Omental fat pad (tissue), 4 donors: Measurements from ENCODE around the gene SIGLEC1. TPM values are rescaled to one million over a fixed set of nuclear protein-coding genes. Genes with fewer than 3 reads are reported as not detected.

Experiments used
- ATAC-seq: fragments of 150-250 bp; one replicate; pipeline ENCODE4 v1.9.1; 2016; ENCODE audit warnings: mild to moderate bottlenecking, moderate library complexity; ENCODE audit not compliant: low FRiP score
- DNase-seq: peaks from one replicate; pipeline ENCODE4 v3.0.0-alpha.2; 2019; ENCODE audit warnings: low spot score
- total RNA-seq, 4 donors: library from RNA; depleted of rRNA; stranded (reverse); fragments of >200 nt; gene quantifications; one replicate each; pipeline ENCODE4 v1.1.0, GENCODE V29; 2016
- TF ChIP-seq, protein P1 (sequence below), 3 donors: fragments of 450-650 bp; IDR thresholded peaks; one replicate each; pipeline ENCODE4 v1.5.1; 2016 to 2017; ENCODE audit warnings: antibody characterized with exemption in 3 of 3, mild to moderate bottlenecking in 3 of 3, moderate library complexity in 2 of 3

Gene SIGLEC1
- total RNA-seq, 4 donors from 2014 or later, result 14.2 to 57.5 (median 27.5) TPM

DNA sequence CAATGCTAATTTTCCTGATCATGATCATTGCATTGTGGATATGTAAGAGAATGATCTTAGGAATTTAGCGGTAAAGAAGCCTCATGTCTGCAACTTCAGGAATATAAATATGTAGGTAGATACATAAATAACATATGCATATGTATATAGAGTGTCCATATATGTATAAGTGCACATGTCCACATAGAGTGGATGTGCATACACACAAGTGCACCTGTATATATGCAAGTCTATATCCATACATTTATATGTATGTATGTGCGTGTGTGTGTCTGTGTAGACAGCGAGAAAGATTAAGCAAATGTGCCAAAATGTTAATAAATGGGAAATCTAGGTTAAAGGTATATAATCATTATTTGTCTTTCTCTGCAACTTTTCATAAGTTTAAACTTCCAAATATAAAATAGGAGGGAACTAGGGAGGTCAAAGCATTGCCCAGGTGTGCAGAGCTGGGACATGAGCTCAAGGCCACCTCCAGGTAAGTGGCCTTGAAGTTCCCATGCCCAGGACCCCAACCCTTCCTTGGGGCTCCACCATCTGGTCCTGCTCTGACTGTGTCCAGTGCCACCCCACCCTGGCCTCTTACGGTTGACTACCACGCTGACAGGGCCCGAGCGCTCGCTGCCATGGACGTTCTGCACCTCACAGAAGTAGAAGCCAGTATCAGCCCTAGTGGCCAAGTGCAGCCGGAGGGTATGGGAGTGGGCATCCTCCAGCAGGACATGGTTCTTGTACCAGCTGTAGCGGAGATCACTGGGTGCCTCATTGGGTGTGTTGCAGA is 9.6 kb downstream of the SIGLEC1 start:
- TF ChIP-seq, protein P1, sequence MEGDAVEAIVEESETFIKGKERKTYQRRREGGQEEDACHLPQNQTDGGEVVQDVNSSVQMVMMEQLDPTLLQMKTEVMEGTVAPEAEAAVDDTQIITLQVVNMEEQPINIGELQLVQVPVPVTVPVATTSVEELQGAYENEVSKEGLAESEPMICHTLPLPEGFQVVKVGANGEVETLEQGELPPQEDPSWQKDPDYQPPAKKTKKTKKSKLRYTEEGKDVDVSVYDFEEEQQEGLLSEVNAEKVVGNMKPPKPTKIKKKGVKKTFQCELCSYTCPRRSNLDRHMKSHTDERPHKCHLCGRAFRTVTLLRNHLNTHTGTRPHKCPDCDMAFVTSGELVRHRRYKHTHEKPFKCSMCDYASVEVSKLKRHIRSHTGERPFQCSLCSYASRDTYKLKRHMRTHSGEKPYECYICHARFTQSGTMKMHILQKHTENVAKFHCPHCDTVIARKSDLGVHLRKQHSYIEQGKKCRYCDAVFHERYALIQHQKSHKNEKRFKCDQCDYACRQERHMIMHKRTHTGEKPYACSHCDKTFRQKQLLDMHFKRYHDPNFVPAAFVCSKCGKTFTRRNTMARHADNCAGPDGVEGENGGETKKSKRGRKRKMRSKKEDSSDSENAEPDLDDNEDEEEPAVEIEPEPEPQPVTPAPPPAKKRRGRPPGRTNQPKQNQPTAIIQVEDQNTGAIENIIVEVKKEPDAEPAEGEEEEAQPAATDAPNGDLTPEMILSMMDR (IDR thresholded peaks at IDR 0.05), result no peak
- no peak for ATAC-seq
- DNase-seq, result no peak

GRCh38 chr20:3701061-3701998 is 11.1 kb downstream of the SIGLEC1 start:
- no peak for ATAC-seq
- TF ChIP-seq, protein P1 (IDR thresholded peaks at IDR 0.05), result no peak
- no peak for DNase-seq

DNA sequence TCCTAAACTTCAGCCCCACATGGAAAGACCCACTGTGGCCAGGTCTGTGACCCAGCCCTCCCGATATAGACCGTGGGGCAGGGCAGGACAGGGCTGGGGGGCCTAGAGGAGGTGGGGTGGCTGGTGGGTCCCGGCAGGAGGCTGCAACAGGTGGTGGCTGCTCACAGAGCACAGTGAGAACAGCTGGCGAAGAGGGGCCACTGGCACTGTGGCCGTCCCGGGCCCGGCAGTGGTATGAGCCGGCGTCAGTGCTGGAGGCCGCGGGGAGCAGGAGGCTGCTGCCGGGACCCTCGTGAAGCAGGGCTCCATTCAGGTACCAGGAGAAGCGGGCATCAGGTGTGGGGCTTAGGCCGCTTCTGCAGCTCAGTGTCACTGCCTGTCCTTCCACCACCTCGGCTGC is 13.4 kb downstream of the SIGLEC1 start:
- DNase-seq, result no peak
- no peak for ATAC-seq
- TF ChIP-seq, protein P1 (IDR thresholded peaks at IDR 0.05), result no peak

DNA sequence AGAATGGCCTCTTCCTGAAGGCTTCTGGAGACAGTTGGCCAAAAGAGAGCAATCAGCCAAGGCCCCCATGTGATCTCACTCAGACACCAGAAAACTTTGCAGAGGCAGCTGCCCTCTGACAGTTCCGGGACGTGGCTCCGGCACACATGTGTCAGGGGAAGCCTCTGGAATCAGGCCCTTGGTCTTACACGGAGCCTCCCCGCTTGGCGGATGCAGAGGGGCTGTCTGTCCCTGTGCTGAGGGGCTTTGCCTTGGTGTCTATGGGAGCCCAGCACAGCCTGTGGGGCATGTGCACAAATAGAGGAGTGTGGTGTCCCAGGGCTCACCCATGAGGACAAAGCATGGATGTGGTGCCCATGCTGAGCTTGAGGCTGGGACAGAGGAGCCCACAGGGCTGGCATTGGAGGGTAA is 13.8 kb downstream of the SIGLEC1 start:
- DNase-seq (no peak), ATAC-seq (no peak)
- TF ChIP-seq, protein P1 (IDR thresholded peaks at IDR 0.05), result no peak

DNA sequence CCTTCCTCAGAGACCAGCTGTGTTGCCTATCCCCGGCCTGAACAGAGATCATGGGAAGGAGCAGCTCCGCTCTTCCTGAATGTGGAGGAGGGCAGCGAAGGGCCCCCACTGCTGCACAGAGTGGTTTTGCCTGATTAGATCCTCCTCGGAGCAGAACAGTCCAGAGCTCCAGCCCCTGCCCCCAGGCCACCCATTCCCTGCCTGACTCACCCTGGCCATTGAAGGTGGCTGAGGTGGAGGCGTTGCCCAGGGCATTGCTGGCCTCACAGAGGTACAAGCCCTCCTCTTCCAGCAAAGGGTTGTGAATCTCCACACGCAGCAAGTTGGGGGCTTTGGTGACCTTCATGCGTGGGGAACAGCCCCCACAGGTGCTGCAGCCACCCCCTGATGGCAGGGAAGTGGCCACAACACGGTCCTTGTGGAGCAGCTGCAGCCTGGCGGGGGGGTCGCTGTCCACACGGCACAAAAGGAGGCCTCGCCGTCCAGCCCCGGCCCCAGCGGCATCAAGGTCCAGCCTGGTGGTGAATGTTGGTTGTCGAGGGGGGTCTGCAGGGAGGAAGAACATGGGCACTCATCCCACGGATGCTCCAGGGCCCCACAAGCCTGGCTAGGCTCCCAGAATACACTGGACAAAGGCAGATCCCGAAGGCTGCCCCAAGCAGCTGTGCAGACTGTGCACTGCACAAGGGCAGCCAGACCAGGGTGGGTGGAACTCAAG is 14.7 kb downstream of the SIGLEC1 start:
- DNase-seq, result no peak
- TF ChIP-seq, protein P1 (IDR thresholded peaks at IDR 0.05), result no peak
- no peak for ATAC-seq

GRCh38 chr20:3696745-3697587 is 15.4 kb downstream of the SIGLEC1 start:
- DNase-seq (no peak), ATAC-seq (no peak)
- TF ChIP-seq, protein P1 (IDR thresholded peaks at IDR 0.05), result no peak
